ENCODE results near the gene HES4.

HES4 gene

GRCh38 chr1:966135-966703 lies 33.7 kb downstream of the HES4 start, which contains the start of gene PLEKHN1 (continued):
- TF ChIP-seq ZBTB10 (tag by site-specific recombination; IDR thresholded peaks at IDR 0.05) (0 out of 2 replicates have a peak, but pooled peaks have one; percentile 7), SP2 (tag by site-specific recombination; IDR thresholded peaks at IDR 0.05) (peak; percentile 65), ZNF561 (tag by site-specific recombination; IDR thresholded peaks at IDR 0.05; ENCODE audit: borderline replicate concordance) (no peak), ZNF121 (tag by site-specific recombination; IDR thresholded peaks at IDR 0.05) (peak; percentile 35; the same call in 1 of the 2 replicates), OSR2 (tag by site-specific recombination; IDR thresholded peaks at IDR 0.05) (no peak), SETDB1 (IDR thresholded peaks at IDR 0.05; ENCODE audit: insufficient read length, low read length) (no peak), ZNF692 (tag by site-specific recombination; IDR thresholded peaks at IDR 0.05) (no peak), ZNF785 (tag by site-specific recombination; IDR thresholded peaks at IDR 0.05) (no peak), ZNF211 (tag by site-specific recombination; IDR thresholded peaks at IDR 0.05; ENCODE audit: low read depth) (no peak)

- Histone ChIP-seq H3K27ac (ENCODE audit: extremely low read depth, low read depth, low read length) (no peak overlapping the region), H3K36me3 (ENCODE audit: control insufficient read depth in 2 of 2, insufficient read depth in 1 of 2, low read length in 2 of 2) (peaks cover 0 to 38% of the 10 kb centered on the region in 2 experiments; a peak in 1 of 3 replicates), H3K9me3 (ENCODE audit: control insufficient read depth, insufficient read depth, low read depth, low read length) (no peaks in the 10 kb centered on the region), H3K4me1 (ENCODE audit: control insufficient read depth, insufficient read depth, low read length) (peaks cover 5% of the 10 kb centered on the region), H3K4me3 (ENCODE audit: low read depth, low read length) (no peak overlapping the region)
- ChIA-PET CTCF (interaction anchor here (1.0 to 1.4 kb wide), 2 partner anchors 19 to 36 kb away, joined by 3 to 9 read pairs; no protein-coding TSS in a partner anchor), POLR2A (no interaction called here)
- TF ChIP-seq ATF2 (tag by site-specific recombination; IDR thresholded peaks at IDR 0.05; ENCODE audit: low read depth): no peak
- peak; percentile 70; the same call in 1 of the 2 replicates for TF ChIP-seq ZNF600 (tag by site-specific recombination; IDR thresholded peaks at IDR 0.05)
- TF ChIP-seq ZNF223 (tag by site-specific recombination; IDR thresholded peaks at IDR 0.05): 0 out of 2 replicates have a peak, but pooled peaks have one; percentile 15
- TF ChIP-seq HOXC10 (CRISPR knock-in tag; IDR thresholded peaks at IDR 0.05): 0 out of 2 replicates have a peak, but pooled peaks have one; percentile 5
- TF ChIP-seq TRIM28 (IDR thresholded peaks at IDR 0.05; ENCODE audit: borderline replicate concordance, low read length): no peak
- TF ChIP-seq BCL11A (tag by site-specific recombination; IDR thresholded peaks at IDR 0.05; ENCODE audit: low read depth): peak; percentile 7; the same call in 1 of the 2 replicates
- no peak for TF ChIP-seq ZNF510 (tag by site-specific recombination; IDR thresholded peaks at IDR 0.05; ENCODE audit: insufficient replicate concordance)
- no peak for TF ChIP-seq ZBTB48 (tag by site-specific recombination; IDR thresholded peaks at IDR 0.05)
- no peak for TF ChIP-seq ZNF626 (tag by site-specific recombination; IDR thresholded peaks at IDR 0.05)
- TF ChIP-seq ZNF354C (tag by site-specific recombination; IDR thresholded peaks at IDR 0.05; ENCODE audit: borderline replicate concordance, low read depth): no peak
Measured at GRCh38 chr1:965526-966134, 34.3 kb downstream of the HES4 start.

Data from HEK293 (cell line).